ENCODE data around the gene UHRF1.

DNA sequence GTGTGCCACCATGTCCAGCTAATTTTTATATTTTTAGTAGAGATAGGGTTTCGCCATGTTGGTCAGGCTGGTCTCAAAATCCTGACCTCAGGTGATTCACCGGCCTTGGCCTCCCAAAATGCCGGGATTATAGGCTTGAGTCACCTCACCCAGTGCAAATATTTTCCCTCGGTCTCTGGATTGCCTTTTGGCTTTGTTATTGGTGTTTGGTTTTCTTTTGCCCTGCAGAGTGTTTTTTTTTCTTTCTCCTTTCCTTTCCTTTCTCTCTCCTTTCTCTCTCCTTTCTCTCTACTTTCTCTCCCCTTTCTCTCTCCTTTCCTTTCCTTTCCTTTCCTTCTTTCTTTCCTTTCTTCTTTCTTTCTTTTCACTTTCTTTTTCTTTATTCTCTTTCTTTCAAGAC lies 92.8 kb downstream of the UHRF1 start:
- TF ChIP-seq CTCF (conservative IDR thresholded peaks at IDR 0.05; ENCODE audit: low read length): no peak
- TF ChIP-seq EZH2phosphoT487 (IDR thresholded peaks at IDR 0.05; ENCODE audit: borderline replicate concordance): no peak
